Heart left ventricle (tissue), 13 donors: ENCODE results near the gene ARHGEF28.

Source experiments
- CTCF ChIP-seq, 12 donors: fragments of 200-600 bp; sonication (generic) in 4 of 12; IDR thresholded peaks; one replicate each; pipeline versions ENCODE4 v1.5.0 to v1.8.0; 2018 to 2022; ENCODE audit warnings: antibody characterized with exemption in 12 of 12, mild to moderate bottlenecking in 5 of 12
- POLR2A ChIP-seq, 2 donors: fragments of 450-650 bp; IDR thresholded peaks; one replicate each; pipeline ENCODE4 v1.6.1; 2017; ENCODE audit warnings: antibody characterized with exemption in 2 of 2, mild to moderate bottlenecking in 2 of 2, moderate library complexity in 2 of 2
- donor health status: ischemic (EF 13 %, LVEDD 7.1; RV severe dilation, severe dysfunction).
- donor health status: DM: no; HTN: yes; CAD: no.
- donor health status: DM: no; HTN: no; CAD: no.
- donor health status: ischemic (EF 25% LVEDD 6.9; RV normal size, moderate dysfunction).
- donor health status: ischemic (EF 25% LVEDD 5.7; RV mildly dilated, moderate dysfunction).
- donor health status: ischemic (EF 35%, LVEDD 5.7; RV mildly dilated, moderate dysfunction).
- donor health status: nonischemic (EF 11% LVEDD 7.7; RV severe dilation, severe dysfunction).
- donor health status: DM: yes; HTN: yes; CAD: no.
- donor health status: PGD.
- donor health status: ischemic (EF 29% LVEDD 5.4; RV normal size, mild dysfunction).
- donor health status: nonischemic (EF 23%, LVEDD 6.1; RV moderate dilation, normal function).

- TF ChIP-seq CTCF (IDR thresholded peaks at IDR 0.05) (no peak), POLR2A (IDR thresholded peaks at IDR 0.05) (no peak)
These were observed 107.2 kb downstream of the ARHGEF28 start for GRCh38 chr5:73733219-73733618.
